Skeletal muscle cell (primary cell): ENCODE measurements around the gene CLDN7.

Source experiments
- DNase-seq: peaks from one replicate; pipeline ENCODE4 v3.0.0-alpha.2; 2010; ENCODE audit warnings: low read depth
- H3K4me3 ChIP-seq: 2 replicates; pipeline ENCODE4 v1.5.1; 2011; ENCODE audit warnings: low read depth, mild to moderate bottlenecking, control low read depth, low read length, moderate library complexity

CLDN7 gene, protein sequence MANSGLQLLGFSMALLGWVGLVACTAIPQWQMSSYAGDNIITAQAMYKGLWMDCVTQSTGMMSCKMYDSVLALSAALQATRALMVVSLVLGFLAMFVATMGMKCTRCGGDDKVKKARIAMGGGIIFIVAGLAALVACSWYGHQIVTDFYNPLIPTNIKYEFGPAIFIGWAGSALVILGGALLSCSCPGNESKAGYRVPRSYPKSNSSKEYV

DNA sequence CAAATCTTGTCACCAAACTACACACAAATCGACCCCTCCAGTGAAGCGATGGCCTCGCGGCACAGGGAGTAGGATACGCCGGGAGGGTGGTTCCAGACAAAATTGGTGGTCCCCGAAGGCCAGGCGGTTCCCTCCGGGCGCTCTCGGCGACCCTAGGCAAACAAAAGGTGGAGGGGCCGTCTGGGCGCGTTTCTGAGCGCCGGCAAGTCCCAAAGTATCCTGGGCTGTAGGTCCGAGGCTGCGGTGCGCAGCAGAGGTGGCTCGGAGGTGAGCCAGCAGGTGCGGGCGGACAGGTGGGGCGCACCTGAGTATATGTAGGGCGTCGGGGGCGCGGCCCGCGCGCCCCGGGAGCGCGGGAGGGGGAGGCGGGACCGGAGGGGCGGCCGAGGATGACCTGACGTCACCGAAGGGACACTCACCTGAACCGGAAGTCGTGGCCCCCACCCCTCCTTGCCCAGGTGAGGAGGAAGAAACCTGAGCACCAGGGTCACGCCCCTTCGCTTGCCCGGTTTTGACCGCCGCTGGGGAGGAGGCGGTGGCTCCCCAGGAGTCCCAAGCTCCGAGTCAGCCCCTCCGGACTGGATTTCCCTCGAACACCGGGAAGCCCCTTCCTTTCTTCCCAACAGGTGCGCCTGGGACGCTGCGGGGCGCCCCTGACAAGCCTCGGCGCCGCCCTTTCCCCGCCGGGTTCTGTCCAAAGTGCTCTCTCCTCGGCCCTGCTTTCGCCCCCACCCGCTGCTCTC is at the start of gene CLDN7:
Gene CLDN7, minus strand, starts transcription at position 287 of the 743 bp plus-strand sequence. CDS start 435 bp downstream, outside the sequence.
- peak within 1 kb of the TSS; percentile 40 for H3K4me3 ChIP-seq
- DNase-seq, result no peak

DNA sequence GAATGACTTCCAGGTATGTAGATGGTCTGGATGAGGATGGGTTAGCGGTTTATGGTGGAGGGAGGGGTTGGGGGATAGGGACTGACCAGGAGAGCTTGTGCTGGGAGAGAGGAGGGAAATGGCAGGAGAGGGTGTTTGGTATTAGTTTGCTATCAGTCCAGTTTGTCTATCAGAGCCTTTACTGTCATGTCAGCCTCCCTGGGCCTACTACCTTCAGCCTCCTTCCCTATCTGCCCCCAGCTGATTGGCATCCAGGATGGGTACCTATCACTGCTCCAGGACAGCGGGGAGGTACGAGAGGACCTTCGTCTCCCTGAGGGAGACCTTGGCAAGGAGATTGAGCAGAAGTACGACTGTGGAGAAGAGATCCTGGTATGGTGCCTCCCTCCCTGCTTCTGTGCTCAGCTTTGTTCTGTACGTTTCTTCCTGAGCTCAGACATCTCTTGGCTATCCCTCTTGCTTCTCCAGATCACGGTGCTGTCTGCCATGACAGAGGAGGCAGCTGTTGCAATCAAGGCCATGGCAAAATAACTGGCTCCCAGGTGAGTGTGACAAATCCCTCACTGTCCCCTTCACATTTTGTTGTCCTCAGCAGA is 48.9 kb upstream of the CLDN7 start:
- H3K4me3 ChIP-seq, result no peak overlapping the region
- no peak for DNase-seq

DNA sequence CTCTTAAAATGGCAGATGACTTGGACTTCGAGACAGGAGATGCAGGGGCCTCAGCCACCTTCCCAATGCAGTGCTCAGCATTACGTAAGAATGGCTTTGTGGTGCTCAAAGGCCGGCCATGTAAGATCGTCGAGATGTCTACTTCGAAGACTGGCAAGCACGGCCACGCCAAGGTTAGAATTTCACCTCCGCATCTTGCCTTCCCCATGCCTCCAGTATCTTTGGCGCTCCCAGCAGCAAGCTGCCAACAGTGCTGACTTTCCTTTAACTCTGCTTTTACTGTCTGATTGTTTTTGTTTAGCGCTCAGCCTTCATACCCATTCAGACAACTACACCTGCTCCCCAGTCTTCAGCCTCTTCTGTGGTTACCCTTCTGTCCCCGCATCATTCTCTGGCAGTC is 47.4 kb upstream of the CLDN7 start:
- peak overlapping the region; percentile 62 for H3K4me3 ChIP-seq

DNA sequence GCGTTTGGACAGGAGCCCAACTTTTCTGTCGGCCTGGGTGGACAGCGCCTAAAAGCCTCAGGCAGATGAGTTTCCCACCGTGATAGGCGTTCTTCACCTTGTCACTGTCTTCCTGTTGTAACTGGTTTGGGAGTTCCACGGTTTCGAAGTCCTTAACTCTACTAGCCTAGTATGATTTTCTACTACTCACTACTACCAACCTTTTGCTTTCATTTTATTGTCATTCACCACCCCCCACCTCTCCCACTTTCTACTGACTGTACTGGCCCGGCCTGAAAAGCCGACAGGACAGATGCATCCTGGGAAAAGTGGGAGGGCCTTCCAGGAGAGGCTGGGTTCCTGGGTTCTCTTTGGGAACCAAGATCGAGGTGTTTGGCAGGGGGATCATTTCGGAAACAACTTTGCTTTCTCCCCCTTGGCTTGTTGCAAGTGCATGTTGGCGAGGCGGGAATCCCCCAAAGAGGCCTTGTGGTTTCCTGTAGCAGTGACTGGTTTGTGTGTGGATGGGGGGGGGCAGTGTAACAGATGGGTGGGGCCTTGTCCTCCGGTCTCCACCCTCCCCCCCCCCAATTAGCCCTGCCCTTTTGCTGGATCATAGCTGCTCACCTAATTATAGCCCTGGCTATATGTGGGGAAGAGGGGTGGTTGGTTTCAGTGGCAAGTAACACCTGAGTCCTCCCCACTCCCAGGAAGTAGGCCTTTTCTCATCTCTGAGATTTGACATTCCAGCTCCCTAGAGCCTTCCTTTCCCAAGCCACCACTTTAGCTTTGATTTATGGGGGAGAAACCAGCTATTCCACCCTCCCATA is 46.6 kb upstream of the CLDN7 start:
- H3K4me3 ChIP-seq, result peak overlapping the region; percentile 62
- no peak for DNase-seq

More for the DNA sequence above, 47.4 kb upstream of the CLDN7 start:
- no peak for DNase-seq

DNA sequence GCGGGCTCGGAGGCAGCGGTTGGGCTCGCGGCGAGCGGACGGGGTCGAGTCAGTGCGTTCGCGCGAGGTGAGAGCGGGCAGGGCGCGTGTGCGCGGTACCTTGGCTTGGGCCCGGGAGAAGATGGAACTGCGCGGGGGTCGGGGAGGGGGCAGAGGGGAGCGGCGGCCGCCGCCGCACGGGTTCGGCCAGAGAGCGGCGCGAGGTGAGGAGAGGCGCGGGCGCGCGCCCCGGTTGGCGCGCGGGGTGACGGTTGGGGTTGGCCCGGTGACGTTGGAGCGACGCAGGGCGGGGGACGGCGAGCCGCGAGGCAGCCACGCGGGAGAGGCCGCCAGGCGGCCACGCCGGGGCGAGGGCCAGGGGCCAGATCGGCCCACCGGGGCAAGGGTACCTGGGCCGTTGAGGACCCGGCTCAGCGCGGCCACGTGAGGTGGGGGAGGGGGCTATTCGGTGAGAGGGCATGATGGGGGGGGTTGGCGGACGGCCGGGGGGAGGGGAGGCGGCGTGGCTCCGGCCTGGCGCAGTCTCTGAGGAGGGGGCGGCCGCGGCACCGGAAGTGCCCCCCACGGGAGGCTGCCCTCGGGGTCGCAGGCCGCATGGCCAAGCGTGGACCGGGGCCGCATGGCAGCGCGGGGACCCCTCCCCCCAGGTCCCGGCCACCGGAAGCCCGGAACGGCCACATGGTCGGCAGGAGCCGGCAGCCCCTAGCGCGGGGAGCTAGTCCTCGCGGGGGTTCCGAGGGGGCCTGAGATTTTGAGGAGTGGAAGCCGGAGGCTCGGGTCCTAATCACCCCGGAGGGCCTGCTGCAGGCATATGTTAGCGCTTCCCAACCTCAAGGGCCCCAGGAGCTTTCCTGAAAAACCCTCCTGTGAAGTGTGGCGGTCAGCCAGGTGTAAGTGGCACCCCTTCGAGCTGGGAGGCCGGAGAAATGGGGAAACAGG is 45.7 kb upstream of the CLDN7 start:
- peak overlapping the region; percentile 62 for H3K4me3 ChIP-seq
- DNase-seq, result no peak

DNA sequence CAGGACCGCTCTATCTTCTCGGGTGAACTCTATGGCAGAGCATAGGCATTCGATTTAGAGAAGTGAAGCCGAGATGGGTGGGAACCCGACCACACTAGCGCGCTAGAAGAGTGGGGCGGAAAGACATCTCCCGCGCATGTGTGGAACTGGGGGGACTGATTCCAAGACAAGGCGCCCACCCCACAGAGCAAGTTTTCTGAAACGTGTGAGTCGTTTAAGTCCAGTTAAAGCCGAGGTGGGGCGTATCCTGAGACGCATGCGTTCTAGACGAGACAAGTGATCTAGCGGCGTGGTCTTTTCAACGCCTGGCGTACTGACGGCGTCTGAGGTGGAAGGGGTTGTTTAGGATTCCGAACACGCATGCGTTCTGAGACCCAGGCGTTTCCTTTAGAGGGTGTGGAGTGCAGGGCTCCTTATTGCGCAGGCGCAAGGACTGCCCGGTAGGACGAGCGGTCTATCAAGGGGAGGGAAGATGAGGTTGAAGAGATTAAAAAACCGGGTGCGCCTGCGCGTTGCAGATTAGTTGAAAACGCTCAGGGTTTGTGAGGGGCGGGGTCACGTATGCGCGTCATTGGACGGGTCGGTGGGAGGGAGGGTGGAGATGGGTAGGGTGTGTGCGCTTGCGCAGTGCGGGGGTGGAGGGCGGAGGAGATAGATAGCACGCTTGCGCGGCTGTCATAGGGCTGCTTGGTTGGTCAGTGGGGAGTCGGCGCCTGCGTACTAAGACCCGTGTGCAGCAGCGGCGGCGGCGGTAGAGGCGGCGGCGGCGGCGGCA is 44.8 kb upstream of the CLDN7 start, which contains the start of gene EIF5A:
Gene EIF5A, plus strand, starts transcription at position 718 of the 775 bp plus-strand sequence. CDS start 2,008 bp downstream, outside the sequence.
- H3K4me3 ChIP-seq, result peak within 1 kb of the TSS; percentile 62
- DNase-seq, result peak; percentile 98

DNA sequence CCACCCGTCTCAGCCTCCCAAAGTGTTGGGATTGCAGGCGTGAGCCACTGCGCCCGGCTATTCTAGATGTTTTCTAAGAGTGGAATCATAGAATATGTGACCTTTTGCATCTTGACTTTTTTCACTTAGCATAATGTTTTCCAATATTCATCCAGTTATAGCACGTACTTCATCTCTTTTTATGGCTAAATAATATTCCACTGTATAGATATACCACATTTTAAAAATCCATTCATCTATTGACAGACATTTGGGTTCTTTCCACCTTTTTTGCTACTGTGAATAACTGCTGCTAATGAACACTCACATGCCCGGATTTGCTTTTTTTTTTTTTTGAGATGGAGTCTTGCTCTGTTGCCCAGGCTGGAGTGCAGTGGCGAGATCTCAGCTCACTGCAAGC is 41.9 kb upstream of the CLDN7 start:
- no peak overlapping the region for H3K4me3 ChIP-seq
- no peak for DNase-seq

DNA sequence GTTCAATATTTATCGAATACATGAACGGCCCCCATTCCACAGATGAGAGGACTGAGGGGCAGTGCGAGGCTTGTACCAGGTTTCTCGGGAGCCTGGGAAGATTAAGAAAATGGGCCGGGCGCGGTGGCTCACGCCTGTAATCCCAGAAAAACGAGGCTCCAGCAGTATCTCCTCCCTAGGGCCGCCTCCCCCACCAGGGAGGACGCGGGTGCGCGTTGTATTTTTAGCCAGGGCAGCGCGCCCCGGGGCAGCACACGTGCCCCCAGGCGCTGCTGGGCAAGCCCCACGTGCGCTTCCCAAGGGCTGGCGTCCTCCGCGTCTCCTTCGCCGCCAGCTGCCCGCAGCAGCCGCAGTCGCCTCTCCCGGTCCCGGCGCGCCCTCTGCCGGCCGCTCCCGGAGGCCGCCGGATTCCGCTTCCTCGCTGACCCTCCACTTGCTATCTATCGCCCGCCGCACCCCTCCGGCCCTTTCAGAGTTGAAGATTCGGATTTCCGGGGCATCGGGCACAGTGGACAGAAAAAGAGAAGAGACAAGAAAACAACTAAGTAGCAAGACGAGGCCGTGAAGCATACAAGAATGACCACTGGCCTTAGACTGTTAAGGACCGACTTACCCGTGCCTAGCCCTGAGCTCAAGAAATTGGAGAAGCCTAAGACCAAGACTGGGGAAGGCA is 34.0 kb upstream of the CLDN7 start:
- DNase-seq, result no peak
- H3K4me3 ChIP-seq, result peak overlapping the region; percentile 21

DNA sequence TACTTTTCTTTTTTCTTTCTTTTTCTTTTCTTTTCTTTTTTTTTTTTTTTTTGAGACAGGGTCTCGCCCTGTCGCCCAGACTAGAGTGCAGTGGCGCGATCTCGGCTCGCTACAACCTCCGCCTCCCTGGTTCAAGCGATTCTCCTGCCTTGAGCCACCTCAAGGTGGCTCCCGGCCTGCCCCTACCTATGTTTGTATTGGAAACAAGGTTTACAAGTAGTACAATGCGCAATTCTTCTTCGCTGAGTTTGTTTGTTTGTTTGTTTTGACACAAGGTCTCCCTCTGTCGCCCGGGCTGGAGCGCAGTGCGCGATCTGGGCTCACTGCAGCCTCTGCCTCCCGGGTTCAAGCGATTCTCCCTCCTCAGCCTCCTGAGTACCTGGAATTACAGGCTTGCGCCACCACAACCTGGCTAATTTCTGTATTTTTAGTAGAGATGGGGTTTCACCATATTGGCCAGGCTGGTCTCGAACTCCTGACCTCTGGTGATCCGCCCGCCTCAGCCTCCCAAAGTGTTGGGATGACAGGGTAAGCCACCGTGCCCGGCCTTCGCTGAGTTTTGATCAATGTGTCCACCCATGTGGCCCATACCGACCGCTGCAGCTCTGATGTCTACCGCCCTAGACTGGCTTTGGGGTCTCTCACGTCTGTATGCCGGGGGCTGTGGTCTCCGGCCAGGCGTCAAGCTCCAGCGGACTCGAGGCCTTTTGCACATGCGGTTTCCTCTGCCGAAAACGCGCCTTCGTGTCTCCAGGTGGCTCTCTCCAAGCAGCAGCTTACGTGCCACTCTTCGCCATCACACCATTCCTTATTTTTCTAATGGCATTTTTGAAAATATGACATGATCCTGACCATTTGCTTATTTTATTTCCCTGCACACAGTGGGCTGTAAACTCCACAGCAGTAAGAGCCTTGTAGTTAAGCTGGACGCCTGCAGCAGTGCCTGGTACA is 33.2 kb upstream of the CLDN7 start:
- no peak overlapping the region for H3K4me3 ChIP-seq
- no peak for DNase-seq

DNA sequence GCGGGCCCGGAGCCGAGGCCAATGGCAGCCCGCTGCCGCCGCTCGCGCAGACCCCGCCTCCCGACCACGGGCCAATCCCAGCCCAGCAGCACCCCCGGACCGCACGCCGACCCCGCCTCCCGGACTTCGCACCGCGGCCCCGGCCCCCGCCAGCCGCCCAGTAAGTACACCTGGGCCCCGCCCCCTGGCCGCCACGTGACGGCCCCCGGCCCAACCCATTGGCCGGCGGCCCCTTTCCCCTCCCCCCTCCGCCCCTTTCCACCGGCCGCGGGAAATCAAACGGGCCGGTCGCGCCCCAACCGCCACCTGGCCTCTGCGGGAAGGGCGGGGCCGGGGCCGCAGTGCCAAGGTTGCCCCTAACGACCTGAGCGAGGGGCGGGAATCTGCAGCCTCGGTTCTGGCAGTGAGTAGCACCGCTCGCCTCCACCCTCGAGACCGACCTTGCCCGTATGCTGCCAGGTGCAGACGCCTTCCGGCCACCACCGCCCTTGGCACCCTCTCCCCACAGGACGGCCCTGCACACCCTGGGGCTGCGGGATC is 32.4 kb upstream of the CLDN7 start, which contains the start of gene YBX2:
Gene YBX2, minus strand, starts transcription at position 26 of the 540 bp plus-strand sequence. CDS start 139 bp downstream, outside the sequence.
- DNase-seq, result no peak
- H3K4me3 ChIP-seq, result peak within 1 kb of the TSS; percentile 34

DNA sequence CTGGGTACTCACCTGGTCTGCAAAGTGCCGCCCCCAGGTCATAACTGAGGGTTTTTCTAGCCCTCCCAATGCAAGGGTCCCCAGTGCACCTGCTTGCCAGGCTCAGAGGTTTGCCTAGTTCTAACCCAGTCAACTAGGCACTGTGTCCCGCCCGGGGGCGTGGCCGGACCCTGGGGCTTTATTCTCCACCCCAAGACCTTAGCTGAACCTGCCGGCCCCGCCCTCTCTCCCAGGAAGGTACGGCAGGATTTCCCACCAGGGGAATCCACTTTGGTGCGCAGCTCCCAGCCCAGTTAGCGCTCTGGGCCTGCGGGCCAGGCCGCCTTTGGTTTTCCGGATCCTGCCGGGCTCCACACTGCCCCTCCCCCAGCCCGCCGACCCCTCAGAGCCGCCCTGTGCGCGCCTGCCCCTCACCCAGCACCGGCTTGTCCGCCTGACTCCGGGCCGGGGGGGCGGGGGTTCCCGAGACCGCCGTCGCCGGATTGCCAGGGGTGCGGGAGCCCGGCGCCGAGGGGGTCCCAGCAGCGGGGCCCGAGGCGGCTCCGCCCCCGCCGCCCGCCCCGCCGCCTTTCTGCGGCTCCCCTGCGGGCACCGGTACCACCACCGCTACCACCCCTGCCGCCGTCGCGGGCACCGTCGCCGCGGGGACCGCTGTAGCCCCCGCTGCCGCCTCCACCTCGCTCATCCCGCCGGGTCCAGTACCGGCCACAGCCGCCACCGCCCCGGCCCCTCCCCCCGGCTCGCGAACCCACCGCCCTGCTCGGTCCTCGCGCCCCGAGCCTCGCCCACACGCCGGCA is 31.7 kb upstream of the CLDN7 start:
- H3K4me3 ChIP-seq, result peak overlapping the region; percentile 34
- no peak for DNase-seq

DNA sequence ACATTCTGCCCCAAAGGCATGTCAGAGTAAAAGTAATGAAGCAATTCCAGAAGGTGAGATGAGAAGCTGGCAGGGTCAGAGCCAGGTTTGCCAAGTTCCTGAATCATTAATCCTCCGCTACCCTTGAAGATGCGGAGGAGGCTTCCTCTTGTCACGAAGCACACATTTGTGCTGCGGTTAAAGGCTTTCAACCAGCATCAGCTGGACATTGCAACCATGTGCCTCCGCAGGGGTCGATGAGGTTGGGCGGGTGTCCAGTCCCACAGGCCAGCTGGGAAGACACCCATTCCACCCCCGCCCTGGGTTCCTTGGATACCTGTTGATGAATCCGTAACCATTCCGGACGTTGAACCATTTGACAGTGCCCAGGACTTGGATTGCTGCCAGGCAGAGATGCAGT is 30.9 kb upstream of the CLDN7 start:
- DNase-seq, result no peak
- H3K4me3 ChIP-seq, result no peak overlapping the region

DNA sequence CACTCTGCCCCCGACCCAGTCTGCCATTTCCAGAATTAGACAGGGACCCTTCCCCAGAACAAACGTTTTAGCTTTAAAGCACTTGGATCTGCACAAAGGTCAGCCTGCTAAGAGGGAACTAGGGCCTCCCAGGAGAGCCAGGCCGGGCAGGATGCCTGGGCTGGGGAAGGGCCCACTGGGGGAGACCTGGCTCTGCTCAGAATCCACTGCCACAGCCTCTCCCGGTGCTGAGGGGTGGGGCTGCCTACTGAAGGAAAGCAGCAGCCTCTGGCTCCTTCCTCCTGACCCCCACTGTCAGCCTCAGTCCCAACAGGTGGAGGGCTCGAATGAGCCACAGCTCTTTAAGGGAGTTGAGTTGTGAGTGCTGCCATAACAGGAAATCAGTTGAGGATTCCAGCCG is 30.5 kb upstream of the CLDN7 start:
- DNase-seq, result no peak
- H3K4me3 ChIP-seq, result no peak overlapping the region

DNA sequence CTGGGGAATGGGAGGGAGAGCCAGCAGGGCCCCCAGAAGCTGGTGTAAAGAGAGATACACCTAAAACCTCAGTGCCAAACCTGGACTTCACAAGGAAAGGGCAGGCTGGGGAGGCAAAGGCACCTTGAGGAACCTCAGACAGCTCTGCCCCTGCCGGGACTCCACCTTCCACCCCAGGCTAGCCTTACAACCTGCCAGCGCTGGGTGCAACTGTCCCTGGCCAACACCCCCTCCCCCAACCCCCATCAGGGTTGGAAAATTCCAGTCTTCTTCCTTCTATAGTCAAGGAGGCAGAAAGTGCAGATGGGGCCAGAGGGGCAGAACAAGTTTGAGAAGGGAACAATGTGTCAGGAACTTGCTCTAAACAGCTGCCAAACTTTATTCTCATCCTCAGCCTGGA is 29.9 kb upstream of the CLDN7 start:
- no peak for DNase-seq
- no peak overlapping the region for H3K4me3 ChIP-seq

DNA sequence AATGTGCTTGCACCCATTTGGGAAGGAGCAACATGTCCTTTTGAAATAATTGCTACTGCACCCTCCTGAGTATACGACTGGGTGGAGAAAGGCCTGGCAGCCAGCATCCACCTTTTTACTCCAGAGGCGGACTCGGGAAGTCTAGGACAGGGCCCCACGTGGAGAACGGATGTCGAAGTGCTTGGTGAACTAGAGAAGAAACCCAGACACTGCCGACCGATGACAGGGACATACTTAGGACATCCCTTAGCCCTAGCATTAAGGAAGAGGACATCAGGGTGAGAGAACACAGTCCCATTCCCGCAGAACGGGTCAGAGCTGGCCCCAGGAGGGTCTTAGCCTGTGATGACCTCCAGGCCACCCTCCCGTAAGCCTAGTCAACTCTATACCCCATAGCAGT is 28.4 kb upstream of the CLDN7 start:
- no peak for DNase-seq
- no peak overlapping the region for H3K4me3 ChIP-seq
